Liver (tissue), 9 donors: ENCODE measurements around the gene MSRB2. TPM values are rescaled to one million over a fixed set of nuclear protein-coding genes. Genes with fewer than 3 reads are reported as not detected.

ENCODE experiments used
- DNase-seq: peaks from one replicate; pipeline ENCODE4 v3.0.0-alpha.2; 2017; ENCODE audit warnings: low spot score
- H3K27ac ChIP-seq, 2 donors: one replicate each; pipeline ENCODE4 v1.7.0; 2013; ENCODE audit warnings: inconsistent platforms in 2 of 2, low read length in 2 of 2, control low read depth in 1 of 2, low read depth in 1 of 2, mild to moderate bottlenecking in 1 of 2
- H3K27me3 ChIP-seq, 4 donors: one replicate each; pipeline versions ENCODE4 v1.6.1 to v1.7.0; 2013; ENCODE audit warnings: low read length in 3 of 4, inconsistent platforms in 1 of 4, mild to moderate bottlenecking in 1 of 4, moderate library complexity in 1 of 4; ENCODE audit not compliant: control insufficient read depth in 4 of 4, insufficient read depth in 4 of 4
- H3K36me3 ChIP-seq, 4 donors: one replicate each; pipeline versions ENCODE4 v1.6.1 to v1.7.0; 2013; ENCODE audit warnings: low read length in 3 of 4, mild to moderate bottlenecking in 3 of 4, low read depth in 1 of 4, moderate library complexity in 1 of 4; ENCODE audit not compliant: control insufficient read depth in 4 of 4, insufficient read depth in 3 of 4
- H3K4me1 ChIP-seq, 4 donors: one replicate each; pipeline versions ENCODE4 v1.6.1 to v1.7.0; 2013; ENCODE audit warnings: low read length in 3 of 4, mild to moderate bottlenecking in 3 of 4, moderate library complexity in 1 of 4; ENCODE audit not compliant: control insufficient read depth in 4 of 4, insufficient read depth in 4 of 4
- H3K4me3 ChIP-seq, 3 donors: one replicate each; pipeline versions ENCODE4 v1.6.1 to v1.7.0; 2013; ENCODE audit warnings: low read length in 3 of 3, control low read depth in 1 of 3, low read depth in 1 of 3, mild to moderate bottlenecking in 1 of 3
- H3K9ac ChIP-seq, 2 donors: one replicate each; pipeline ENCODE4 v1.7.0; 2013; ENCODE audit warnings: low read length in 2 of 2, mild to moderate bottlenecking in 2 of 2, moderate library complexity in 2 of 2, control low read depth in 1 of 2, low read depth in 1 of 2
- H3K9me3 ChIP-seq, 4 donors: one replicate each; pipeline versions ENCODE4 v1.6.1 to v1.7.0; 2013; ENCODE audit warnings: low read length in 3 of 4; ENCODE audit not compliant: control insufficient read depth in 4 of 4
- CTCF ChIP-seq: fragments of 150-350 bp; IDR thresholded peaks from 2 replicates; pipeline ENCODE4 v1.5.1; 2017; ENCODE audit warnings: improper control_type of control experiment, low read depth, low read length; ENCODE audit not compliant: missing input control
- EGR1 ChIP-seq, 2 donors: IDR thresholded peaks; 2 replicates each; pipeline ENCODE4 v1.6.1; 2016 to 2018; ENCODE audit warnings: antibody characterized with exemption in 2 of 2, low read depth in 2 of 2
- FOXA1 ChIP-seq: IDR thresholded peaks from 2 replicates; pipeline ENCODE4 v1.6.1; 2016; ENCODE audit warnings: antibody characterized with exemption
- FOXA2 ChIP-seq: IDR thresholded peaks from 2 replicates; pipeline ENCODE4 v1.6.1; 2016; ENCODE audit warnings: antibody characterized with exemption
- GABPA ChIP-seq, 2 donors: IDR thresholded peaks in 1 of 2; conservative IDR thresholded peaks in 1 of 2; 2 replicates each; pipeline ENCODE4 v1.6.1; 2016; ENCODE audit warnings: antibody characterized with exemption in 2 of 2, mild to moderate bottlenecking in 1 of 2, moderate library complexity in 1 of 2
- HNF4A ChIP-seq, 2 donors: conservative IDR thresholded peaks; 2 replicates each; pipeline ENCODE4 v1.6.1; 2016; ENCODE audit warnings: antibody characterized with exemption in 2 of 2, mild to moderate bottlenecking in 2 of 2
- HNF4G ChIP-seq: IDR thresholded peaks from 2 replicates; pipeline ENCODE4 v1.6.1; 2016; ENCODE audit warnings: antibody characterized with exemption
- JUND ChIP-seq, 2 donors: IDR thresholded peaks; 2 replicates each; pipeline ENCODE4 v1.6.1; 2016; ENCODE audit warnings: antibody characterized with exemption in 2 of 2
- MAX ChIP-seq: IDR thresholded peaks from 2 replicates; pipeline ENCODE4 v1.6.1; 2016; ENCODE audit warnings: antibody characterized with exemption
- NR2F2 ChIP-seq: IDR thresholded peaks from 2 replicates; pipeline ENCODE4 v1.6.1; 2016; ENCODE audit warnings: antibody characterized with exemption
- RAD21 ChIP-seq, 2 donors: IDR thresholded peaks; 2 replicates each; pipeline ENCODE4 v1.6.1; 2016; ENCODE audit warnings: antibody characterized with exemption in 2 of 2, mild to moderate bottlenecking in 2 of 2
- RXRA ChIP-seq, 2 donors: IDR thresholded peaks; 2 replicates each; pipeline ENCODE4 v1.6.1; 2017 to 2018; ENCODE audit warnings: antibody characterized with exemption in 2 of 2, mild to moderate bottlenecking in 1 of 2
- SP1 ChIP-seq: IDR thresholded peaks from 2 replicates; pipeline ENCODE4 v1.6.1; 2018; ENCODE audit warnings: antibody characterized with exemption, mild to moderate bottlenecking
- TAF1 ChIP-seq: conservative IDR thresholded peaks from 2 replicates; pipeline ENCODE4 v1.6.1; 2016; ENCODE audit warnings: antibody characterized with exemption, mild to moderate bottlenecking
- YY1 ChIP-seq: IDR thresholded peaks from 2 replicates; pipeline ENCODE4 v1.6.1; 2016; ENCODE audit warnings: antibody characterized with exemption, mild to moderate bottlenecking
- WGBS: extraction: QIAGEN DNeasy Blood & Tissue Kit; methylation state at CpG from one replicate; pipeline ENCODE4 v1.1.7; 2013; 5-methylcytosine and 5-hydroxymethylcytosine counted together
- polyA plus RNA-seq, 2 donors: library from polyadenylated mRNA; stranded (reverse) in 1 of 2; unstranded in 1 of 2; fragments of 200-250 nt in 1 of 2; fragments of >200 nt in 1 of 2; fragmentation: Nextera tagmentation in 1 of 2; extraction: Ambion mirVana in 1 of 2; gene quantifications; one replicate each; pipeline versions ENCODE4 v1.2.1 to v1.2.3, GENCODE V29; 2013 to 2015
- total RNA-seq, 2 donors: library from RNA; depleted of rRNA; stranded (reverse); fragments of >200 nt; gene quantifications; one replicate each; pipeline ENCODE4 v1.2.3, GENCODE V29; 2014
- TF ChIP-seq, protein P1 (sequence below): IDR thresholded peaks from 2 replicates; pipeline ENCODE4 v1.6.1; 2016; ENCODE audit warnings: antibody characterized with exemption
- TF ChIP-seq, protein P2 (sequence below): IDR thresholded peaks from 2 replicates; pipeline ENCODE4 v1.6.1; 2016; ENCODE audit warnings: antibody characterized with exemption, mild to moderate bottlenecking
- TF ChIP-seq, protein P3 (sequence below): IDR thresholded peaks from 2 replicates; pipeline ENCODE4 v1.6.1; 2016; ENCODE audit warnings: antibody characterized with exemption
- donor health status: healthy.
- donor health status: healthy.
- donor health status: healthy.
- donor health status: healthy.
- donor health status: healthy.

MSRB2 gene
- total and polyA plus RNA-seq, 4 donors = 7.3 to 69.4 (median 14.5) TPM

- 70% methylated on average over 4 of the region's 4 CpGs for WGBS
- DNase-seq = no peak
These were observed 49.4 kb upstream of the MSRB2 start for GRCh38 chr10:23046027-23046426.

More at GRCh38 chr10:23046027-23046426, 49.4 kb upstream of the MSRB2 start:
- no peak for TF ChIP-seq EGR1 (IDR thresholded peaks at IDR 0.05; ENCODE audit: low read depth in 2 of 2)
- TF ChIP-seq, protein P1, sequence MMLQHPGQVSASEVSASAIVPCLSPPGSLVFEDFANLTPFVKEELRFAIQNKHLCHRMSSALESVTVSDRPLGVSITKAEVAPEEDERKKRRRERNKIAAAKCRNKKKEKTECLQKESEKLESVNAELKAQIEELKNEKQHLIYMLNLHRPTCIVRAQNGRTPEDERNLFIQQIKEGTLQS = no peak
- no peak for TF ChIP-seq SP1
- TF ChIP-seq, protein P2, sequence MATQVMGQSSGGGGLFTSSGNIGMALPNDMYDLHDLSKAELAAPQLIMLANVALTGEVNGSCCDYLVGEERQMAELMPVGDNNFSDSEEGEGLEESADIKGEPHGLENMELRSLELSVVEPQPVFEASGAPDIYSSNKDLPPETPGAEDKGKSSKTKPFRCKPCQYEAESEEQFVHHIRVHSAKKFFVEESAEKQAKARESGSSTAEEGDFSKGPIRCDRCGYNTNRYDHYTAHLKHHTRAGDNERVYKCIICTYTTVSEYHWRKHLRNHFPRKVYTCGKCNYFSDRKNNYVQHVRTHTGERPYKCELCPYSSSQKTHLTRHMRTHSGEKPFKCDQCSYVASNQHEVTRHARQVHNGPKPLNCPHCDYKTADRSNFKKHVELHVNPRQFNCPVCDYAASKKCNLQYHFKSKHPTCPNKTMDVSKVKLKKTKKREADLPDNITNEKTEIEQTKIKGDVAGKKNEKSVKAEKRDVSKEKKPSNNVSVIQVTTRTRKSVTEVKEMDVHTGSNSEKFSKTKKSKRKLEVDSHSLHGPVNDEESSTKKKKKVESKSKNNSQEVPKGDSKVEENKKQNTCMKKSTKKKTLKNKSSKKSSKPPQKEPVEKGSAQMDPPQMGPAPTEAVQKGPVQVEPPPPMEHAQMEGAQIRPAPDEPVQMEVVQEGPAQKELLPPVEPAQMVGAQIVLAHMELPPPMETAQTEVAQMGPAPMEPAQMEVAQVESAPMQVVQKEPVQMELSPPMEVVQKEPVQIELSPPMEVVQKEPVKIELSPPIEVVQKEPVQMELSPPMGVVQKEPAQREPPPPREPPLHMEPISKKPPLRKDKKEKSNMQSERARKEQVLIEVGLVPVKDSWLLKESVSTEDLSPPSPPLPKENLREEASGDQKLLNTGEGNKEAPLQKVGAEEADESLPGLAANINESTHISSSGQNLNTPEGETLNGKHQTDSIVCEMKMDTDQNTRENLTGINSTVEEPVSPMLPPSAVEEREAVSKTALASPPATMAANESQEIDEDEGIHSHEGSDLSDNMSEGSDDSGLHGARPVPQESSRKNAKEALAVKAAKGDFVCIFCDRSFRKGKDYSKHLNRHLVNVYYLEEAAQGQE = no peak
- TF ChIP-seq NR2F2 = no peak
- TF ChIP-seq MAX = no peak
- no peak for TF ChIP-seq RAD21 (IDR thresholded peaks at IDR 0.05)
- no peak for TF ChIP-seq JUND (IDR thresholded peaks at IDR 0.05)
- TF ChIP-seq, protein P3, sequence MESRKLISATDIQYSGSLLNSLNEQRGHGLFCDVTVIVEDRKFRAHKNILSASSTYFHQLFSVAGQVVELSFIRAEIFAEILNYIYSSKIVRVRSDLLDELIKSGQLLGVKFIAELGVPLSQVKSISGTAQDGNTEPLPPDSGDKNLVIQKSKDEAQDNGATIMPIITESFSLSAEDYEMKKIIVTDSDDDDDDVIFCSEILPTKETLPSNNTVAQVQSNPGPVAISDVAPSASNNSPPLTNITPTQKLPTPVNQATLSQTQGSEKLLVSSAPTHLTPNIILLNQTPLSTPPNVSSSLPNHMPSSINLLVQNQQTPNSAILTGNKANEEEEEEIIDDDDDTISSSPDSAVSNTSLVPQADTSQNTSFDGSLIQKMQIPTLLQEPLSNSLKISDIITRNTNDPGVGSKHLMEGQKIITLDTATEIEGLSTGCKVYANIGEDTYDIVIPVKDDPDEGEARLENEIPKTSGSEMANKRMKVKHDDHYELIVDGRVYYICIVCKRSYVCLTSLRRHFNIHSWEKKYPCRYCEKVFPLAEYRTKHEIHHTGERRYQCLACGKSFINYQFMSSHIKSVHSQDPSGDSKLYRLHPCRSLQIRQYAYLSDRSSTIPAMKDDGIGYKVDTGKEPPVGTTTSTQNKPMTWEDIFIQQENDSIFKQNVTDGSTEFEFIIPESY = no peak
- TF ChIP-seq HNF4A (conservative IDR thresholded peaks at IDR 0.05) = no peak
- TF ChIP-seq CTCF = no peak
- TF ChIP-seq HNF4G = no peak
- no peak for TF ChIP-seq YY1
- no peak for TF ChIP-seq RXRA (IDR thresholded peaks at IDR 0.05)
- TF ChIP-seq GABPA (IDR thresholded peaks at IDR 0.05 in 1 of 2, conservative IDR thresholded peaks at IDR 0.05 in 1 of 2) = no peak
- TF ChIP-seq TAF1 = no peak
- TF ChIP-seq FOXA2 = no peak
- TF ChIP-seq FOXA1 = no peak
- Histone ChIP-seq H3K4me1 (no peaks in the 10 kb centered on the region), H3K9ac (no peak overlapping the region), H3K9me3 (peaks cover 0 to 5% (median 0%) of the 10 kb centered on the region in 4 donors), H3K27me3 (peaks cover 0 to 9% (median 0%) of the 10 kb centered on the region in 4 donors), H3K36me3 (no peaks in the 10 kb centered on the region), H3K27ac (no peak overlapping the region), H3K4me3 (no peak overlapping the region)
